Measurements from ENCODE around the gene OR10P1.
A peak's percentile ranks its signal among the peaks of the same experiment; 100 is the strongest.

- TF ChIP-seq CTCF (IDR thresholded peaks at IDR 0.05; ENCODE audit: borderline replicate concordance, extremely low read depth, low read length, poor library complexity, severe bottlenecking) (peak; percentile 42), EZH2 (IDR thresholded peaks at IDR 0.05; ENCODE audit: borderline replicate concordance, low read depth, low read length, severe bottlenecking) (no peak)
These were observed 23.0 kb downstream of the OR10P1 start for GRCh38 chr12:55659486-55660385.
